ENCODE measurements around the gene TSPAN5.

Gene TSPAN5

GRCh38 chr4:98558471-98559169 is 99.8 kb downstream of the TSPAN5 start:
- no peaks in the 10 kb centered on the region for H3K36me3 ChIP-seq (ENCODE audit: control insufficient read depth, insufficient read depth, low read length)
- H3K27me3 ChIP-seq (replicated peaks; ENCODE audit: control insufficient read depth, insufficient read depth, low read length), result no peaks in the 10 kb centered on the region
- TF ChIP-seq, protein P1, sequence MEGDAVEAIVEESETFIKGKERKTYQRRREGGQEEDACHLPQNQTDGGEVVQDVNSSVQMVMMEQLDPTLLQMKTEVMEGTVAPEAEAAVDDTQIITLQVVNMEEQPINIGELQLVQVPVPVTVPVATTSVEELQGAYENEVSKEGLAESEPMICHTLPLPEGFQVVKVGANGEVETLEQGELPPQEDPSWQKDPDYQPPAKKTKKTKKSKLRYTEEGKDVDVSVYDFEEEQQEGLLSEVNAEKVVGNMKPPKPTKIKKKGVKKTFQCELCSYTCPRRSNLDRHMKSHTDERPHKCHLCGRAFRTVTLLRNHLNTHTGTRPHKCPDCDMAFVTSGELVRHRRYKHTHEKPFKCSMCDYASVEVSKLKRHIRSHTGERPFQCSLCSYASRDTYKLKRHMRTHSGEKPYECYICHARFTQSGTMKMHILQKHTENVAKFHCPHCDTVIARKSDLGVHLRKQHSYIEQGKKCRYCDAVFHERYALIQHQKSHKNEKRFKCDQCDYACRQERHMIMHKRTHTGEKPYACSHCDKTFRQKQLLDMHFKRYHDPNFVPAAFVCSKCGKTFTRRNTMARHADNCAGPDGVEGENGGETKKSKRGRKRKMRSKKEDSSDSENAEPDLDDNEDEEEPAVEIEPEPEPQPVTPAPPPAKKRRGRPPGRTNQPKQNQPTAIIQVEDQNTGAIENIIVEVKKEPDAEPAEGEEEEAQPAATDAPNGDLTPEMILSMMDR (IDR thresholded peaks at IDR 0.05; ENCODE audit: insufficient read depth, low read length, poor library complexity, severe bottlenecking), result no peak
- DNase-seq (ENCODE audit: extremely low read depth, insufficient read length), result no peak
- no peak overlapping the region for H3K4me3 ChIP-seq (replicated peaks; ENCODE audit: low read depth, low read length)

DNA sequence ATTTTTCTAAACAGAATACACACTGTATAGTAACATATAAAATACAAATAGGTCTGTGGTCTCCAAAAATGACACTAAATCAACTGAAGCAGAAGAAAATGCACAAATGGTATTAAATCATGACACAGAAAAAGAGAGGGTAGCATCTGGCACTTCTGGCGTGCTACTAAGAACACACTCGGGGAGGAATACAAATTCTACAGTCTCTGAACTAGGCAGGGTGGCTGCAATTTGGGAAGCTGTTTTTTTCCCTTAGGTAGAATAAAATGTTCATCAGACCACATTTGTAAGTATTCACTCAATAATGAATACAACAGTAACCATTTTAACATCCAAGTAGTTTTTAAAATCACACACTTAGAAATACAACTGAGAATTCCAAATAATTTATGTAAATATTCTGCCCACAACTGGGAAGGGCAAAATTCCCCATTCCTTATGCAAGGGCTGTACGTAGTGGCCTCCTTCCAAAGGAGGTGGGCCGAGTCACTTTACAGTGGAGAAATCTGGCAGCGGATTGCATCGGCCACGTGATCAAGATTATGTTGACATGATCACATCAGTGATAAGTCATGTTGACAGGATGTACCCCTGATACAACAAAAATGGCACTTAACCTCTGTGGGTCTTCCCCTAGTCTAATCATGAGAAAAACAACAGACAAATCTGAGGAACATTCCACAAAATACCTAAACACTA is 101.1 kb downstream of the TSPAN5 start:
- Histone ChIP-seq H3K36me3 (ENCODE audit: control insufficient read depth, insufficient read depth, low read length) (no peaks in the 10 kb centered on the region), H3K4me3 (replicated peaks; ENCODE audit: low read depth, low read length) (no peak overlapping the region), H3K27me3 (replicated peaks; ENCODE audit: control insufficient read depth, insufficient read depth, low read length) (no peaks in the 10 kb centered on the region)
- TF ChIP-seq, protein P1 (IDR thresholded peaks at IDR 0.05; ENCODE audit: insufficient read depth, low read length, poor library complexity, severe bottlenecking), result no peak
- no peak for DNase-seq (ENCODE audit: extremely low read depth, insufficient read length)

DNA sequence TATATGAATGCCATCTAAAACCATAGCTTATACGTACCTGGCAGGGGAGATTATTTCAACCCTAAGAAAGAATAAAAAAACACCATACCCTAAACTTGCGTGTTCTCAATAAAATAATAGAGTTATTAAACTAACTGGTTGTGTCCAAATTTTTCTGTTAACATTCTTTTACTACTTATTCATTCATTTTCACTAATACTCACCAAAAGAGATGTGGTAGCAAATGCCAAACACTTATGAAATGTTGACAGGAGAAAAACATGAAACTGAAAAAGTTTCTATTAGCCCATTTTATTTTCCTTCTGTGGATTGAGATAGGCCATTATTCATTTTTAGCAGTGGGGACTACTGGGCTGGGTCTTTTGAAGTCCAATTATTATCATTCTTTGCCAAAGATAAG is 102.0 kb downstream of the TSPAN5 start:
- Histone ChIP-seq H3K4me3 (replicated peaks; ENCODE audit: low read depth, low read length) (no peak overlapping the region), H3K36me3 (ENCODE audit: control insufficient read depth, insufficient read depth, low read length) (no peaks in the 10 kb centered on the region), H3K27me3 (replicated peaks; ENCODE audit: control insufficient read depth, insufficient read depth, low read length) (no peaks in the 10 kb centered on the region)
- DNase-seq (ENCODE audit: extremely low read depth, insufficient read length), result no peak
- TF ChIP-seq, protein P1 (IDR thresholded peaks at IDR 0.05; ENCODE audit: insufficient read depth, low read length, poor library complexity, severe bottlenecking), result no peak

DNA sequence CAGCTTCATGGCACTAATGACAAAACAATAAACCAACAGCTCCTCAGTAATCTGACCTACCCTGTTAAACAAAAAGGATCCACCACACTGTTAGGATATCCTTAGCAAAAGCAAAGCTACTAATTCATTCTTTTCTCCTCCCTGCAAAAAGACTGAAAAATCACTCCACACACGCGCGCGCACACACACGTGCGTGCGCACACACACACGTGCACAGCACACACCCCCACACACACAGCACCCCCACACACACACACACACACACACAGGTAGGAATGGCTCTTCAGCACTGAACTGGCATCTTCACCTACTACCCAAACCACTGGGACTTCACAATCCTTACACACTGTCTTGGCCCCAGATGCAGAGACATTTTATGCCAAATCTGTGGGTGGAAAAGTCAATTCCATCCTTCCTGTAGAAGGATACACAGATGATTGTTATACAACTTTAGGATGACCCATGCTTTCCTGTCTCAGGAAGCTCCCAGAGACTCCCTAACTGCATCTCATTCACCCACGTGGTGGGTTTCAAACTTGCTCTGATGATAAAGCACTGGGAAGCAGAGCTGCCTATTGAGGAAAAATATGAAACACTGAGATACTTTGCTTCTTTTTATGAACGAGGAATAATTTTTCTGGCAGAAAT is 102.5 kb downstream of the TSPAN5 start:
- Histone ChIP-seq H3K4me3 (replicated peaks; ENCODE audit: low read depth, low read length) (no peak overlapping the region), H3K27me3 (replicated peaks; ENCODE audit: control insufficient read depth, insufficient read depth, low read length) (no peaks in the 10 kb centered on the region), H3K36me3 (ENCODE audit: control insufficient read depth, insufficient read depth, low read length) (no peaks in the 10 kb centered on the region)
- TF ChIP-seq, protein P1 (IDR thresholded peaks at IDR 0.05; ENCODE audit: insufficient read depth, low read length, poor library complexity, severe bottlenecking), result no peak
- no peak for DNase-seq (ENCODE audit: extremely low read depth, insufficient read length)

DNA sequence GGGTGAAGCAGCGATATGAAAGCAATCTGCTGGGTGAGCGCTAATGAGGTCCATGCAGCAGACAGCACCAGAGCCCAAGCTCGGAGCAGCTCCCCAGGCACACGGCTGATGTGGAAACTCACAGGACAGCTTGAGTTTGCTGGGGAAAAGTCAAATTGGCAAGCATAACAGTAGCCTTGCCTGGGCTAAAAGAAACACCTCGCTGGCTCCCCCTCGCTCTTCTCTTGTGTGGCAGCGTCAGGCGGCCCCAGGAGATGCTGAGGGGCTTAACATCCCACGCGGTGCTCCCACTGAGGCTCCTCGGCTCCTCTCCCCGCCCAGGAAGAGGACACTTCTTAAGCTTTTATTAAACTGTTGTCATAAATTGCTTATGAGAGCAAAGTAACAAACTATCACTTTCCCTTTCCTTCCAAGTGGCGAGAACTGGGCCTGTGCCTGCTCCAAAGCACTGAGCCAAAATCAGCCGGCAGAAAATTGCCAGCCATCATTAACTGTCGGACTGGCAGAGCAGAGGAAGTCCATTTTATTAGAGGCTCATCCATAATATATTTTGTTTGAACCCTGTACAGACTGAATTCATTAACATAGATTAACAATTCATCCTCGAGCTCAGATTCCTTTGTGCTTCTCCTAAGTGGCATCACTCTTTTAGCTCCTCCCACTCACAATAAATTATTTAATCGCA is 111.4 kb downstream of the TSPAN5 start:
- no peak overlapping the region for H3K4me3 ChIP-seq (replicated peaks; ENCODE audit: low read depth, low read length)
- TF ChIP-seq, protein P1 (IDR thresholded peaks at IDR 0.05; ENCODE audit: insufficient read depth, low read length, poor library complexity, severe bottlenecking), result no peak
- DNase-seq (ENCODE audit: extremely low read depth, insufficient read length), result no peak
- no peaks in the 10 kb centered on the region for H3K27me3 ChIP-seq (replicated peaks; ENCODE audit: control insufficient read depth, insufficient read depth, low read length)
- no peaks in the 10 kb centered on the region for H3K36me3 ChIP-seq (ENCODE audit: control insufficient read depth, insufficient read depth, low read length)

All from GM06990 (cell line).